HG03060 (cell line): ENCODE data around the gene MICAL3.

Source experiments
- ATAC-seq: cut with Tn5 transposase; IDR thresholded peaks from one replicate; pipeline ENCODE4 v1.9.1; 2021; ENCODE audit warnings: low read depth, moderate number of reproducible peaks; ENCODE audit not compliant: unreplicated experiment

Gene MICAL3

DNA sequence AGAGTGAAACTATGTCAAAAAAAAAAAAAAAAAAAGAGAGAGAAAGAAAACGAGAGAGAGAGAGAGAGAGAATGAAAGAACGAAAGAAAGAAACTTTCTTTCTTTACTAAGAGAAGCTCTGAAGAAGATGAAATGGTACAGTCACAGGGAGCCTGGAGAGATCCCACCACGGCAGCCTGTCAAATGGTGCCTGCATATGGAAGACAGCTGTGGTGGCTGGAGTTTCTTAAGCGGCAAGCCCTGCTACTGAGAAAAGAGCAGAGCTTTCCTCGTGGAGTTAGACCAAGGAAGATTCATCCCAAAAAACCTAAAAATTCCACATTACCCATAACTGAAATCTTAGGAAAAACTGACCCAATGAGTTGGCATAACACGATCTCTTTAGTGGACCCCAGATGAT lies 66.7 kb downstream of the MICAL3 start:
- no peak for ATAC-seq

GRCh38 chr22:17957204-17957603 lies 67.2 kb downstream of the MICAL3 start:
- ATAC-seq, result no peak

- ATAC-seq, result no peak
Measured at GRCh38 chr22:17956630-17957029, 67.7 kb downstream of the MICAL3 start.

DNA sequence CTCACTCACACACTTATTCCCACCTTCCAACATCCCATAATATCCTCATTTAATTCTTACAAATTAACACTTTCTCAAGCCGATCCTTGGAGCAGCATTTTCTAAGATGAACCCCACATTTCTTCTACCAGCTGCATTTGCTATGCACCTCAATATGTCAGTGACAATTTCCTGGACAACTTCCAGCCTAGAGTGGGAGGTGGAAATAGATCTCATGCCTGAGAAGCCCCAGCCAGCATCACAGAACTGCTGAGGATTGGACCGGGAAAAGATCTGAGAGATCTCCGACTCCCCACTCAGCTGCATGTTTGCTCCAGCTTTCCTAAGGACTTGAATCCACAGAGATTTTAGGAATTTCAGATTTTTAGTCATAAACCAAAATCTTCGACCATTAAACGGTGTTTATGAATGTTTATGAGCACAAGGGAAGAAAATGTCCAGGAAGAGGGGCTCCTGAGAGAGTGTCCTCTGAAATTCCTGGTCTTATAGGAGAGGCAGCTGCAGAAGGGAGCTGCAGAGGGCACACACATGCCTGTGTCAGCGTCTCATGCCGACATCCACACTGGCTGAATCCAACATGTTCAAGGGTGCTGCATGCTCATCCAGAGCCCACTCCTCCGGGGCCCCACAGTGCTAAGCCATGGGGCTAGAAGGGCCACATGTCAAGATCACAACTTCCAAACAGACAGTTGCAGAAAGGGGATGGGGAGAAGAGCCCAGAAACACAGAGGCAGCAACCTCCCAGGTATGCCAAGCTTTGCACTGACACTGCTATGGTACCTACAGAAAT lies 68.6 kb downstream of the MICAL3 start:
- no peak for ATAC-seq

DNA sequence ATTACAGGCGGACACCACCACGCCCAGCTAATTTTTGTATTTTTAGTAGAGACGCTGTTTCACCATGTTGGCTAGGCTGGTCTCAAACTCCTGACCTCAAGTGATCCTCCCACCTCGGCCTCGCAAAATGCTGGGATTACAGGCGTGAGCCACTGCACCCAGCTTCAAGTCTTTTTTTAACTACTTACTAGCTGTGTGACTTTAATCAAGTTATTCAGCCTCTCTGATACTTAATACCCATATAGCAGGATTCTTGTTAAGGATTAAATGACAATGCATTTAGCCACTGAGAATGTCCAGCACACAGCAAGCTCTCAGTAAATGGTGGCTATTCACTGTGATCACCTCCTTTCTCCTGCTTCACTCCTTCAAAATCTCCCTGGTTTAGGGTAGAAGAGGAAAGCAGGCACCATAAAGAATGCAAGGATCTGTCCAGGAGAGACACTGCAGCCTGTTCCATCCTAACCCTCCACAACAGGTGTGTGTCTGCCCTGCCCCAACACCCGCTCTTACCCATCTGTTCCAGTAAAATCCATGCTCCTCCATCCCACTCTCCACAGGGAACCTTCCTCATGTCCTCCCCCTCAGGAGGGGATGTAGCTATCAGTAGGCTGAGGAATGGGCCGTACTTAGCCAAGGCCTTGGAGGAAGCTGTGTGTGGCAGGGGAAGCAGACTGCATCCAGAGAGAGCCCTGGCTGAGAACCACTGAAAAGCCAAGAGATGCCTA lies 69.3 kb downstream of the MICAL3 start:
- ATAC-seq, result no peak

DNA sequence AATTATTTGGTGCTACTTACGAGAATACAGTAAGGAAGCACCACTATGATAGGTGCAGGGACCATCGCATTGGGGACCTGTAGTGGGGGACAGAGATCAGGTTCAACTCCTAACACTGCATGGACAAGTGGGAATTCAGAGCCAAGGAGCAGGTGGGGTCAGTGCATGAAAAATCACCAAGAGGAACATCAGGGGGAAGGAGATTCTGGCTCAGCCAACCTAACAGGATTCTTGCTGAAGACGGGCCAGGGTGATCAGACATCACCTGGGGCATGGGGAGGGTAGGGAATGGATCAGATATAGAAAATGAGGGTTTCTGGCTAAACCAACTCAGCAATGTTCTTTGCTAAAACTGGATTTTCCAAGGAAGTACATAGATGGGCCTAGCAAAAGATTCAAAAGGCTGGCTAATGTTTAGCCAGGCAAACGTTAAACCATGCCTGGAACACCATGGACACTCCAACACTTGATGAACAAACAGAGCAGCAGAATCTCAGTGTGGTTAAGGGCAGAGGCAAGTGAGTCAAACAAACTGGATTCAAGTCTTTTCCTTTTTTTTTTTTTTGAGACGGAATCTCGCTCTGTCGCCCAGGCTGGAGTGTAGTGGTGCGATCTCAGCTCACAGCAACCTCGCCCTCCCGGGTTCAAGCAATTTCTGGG lies 70.0 kb downstream of the MICAL3 start:
- ATAC-seq, result no peak

DNA sequence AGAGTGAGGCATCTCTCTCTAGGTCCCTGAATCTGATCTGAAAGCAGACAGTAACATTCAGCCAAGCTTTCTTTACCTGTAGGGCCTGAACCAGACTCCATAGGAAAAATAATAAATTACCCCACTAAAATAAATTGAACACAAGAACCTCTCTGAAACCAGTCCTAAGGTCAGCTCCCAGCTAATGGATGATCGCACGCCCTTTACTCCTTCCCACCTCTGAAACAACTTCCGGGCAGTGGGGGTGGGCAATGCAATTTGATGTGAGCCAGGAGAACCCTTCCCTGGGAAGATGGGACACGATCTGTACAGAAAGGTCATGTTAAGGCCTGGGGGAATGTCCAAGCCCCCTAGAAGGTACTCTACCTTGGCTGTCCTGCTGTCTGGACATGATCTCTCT lies 71.2 kb downstream of the MICAL3 start:
- ATAC-seq, result no peak

GRCh38 chr22:17952273-17952801 lies 72.0 kb downstream of the MICAL3 start:
- ATAC-seq, result no peak

- no peak for ATAC-seq
Measured at GRCh38 chr22:17951315-17951714, 73.0 kb downstream of the MICAL3 start.

DNA sequence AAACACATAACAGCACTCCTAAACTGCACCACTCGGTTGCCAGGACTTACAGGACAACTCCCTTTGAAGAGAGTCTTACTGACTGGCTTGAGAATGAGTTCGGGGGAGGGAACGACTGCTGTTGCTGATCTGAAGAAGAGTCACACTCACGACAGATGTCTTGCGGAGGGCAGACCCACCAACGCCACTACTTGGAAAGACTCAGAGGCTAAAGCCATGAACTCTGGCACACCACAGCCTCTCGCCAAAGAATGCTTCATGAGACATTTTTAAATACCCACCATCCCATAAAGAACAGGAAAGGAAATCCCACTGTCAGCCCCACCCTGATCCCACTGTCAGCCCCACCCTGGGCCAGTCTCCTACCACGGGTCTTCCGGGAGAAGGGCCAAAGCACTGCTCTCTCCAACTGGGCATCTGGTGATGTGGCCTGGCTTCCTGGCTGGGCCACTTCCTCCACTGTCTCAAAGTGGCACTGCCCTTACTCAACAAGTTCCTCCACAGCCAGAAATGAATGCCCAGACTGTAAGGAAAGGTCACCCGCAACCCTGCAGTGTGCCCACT lies 73.6 kb downstream of the MICAL3 start:
- ATAC-seq, result no peak

- ATAC-seq, result no peak
Measured at GRCh38 chr22:17949642-17950473, 74.5 kb downstream of the MICAL3 start.

DNA sequence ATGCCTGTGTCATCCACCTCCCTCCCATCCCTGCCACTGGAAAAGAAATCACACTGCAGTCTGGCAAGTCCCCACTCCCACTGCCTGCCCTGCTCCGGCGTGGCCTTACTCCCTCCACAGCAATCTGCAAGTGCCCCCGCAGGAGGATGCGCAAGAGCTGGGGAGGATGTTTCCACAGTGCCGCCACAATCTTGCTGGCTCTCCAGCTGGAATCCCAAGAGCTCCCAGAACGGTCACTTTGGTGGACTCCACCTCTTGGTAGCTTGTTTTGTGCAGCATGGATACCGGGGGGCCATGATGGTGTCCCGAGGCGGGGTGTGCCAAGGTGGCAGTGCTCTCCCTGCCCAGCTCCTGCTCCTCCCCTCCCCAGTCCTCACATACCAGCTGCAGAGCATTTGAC lies 76.3 kb downstream of the MICAL3 start:
- ATAC-seq, result no peak

DNA sequence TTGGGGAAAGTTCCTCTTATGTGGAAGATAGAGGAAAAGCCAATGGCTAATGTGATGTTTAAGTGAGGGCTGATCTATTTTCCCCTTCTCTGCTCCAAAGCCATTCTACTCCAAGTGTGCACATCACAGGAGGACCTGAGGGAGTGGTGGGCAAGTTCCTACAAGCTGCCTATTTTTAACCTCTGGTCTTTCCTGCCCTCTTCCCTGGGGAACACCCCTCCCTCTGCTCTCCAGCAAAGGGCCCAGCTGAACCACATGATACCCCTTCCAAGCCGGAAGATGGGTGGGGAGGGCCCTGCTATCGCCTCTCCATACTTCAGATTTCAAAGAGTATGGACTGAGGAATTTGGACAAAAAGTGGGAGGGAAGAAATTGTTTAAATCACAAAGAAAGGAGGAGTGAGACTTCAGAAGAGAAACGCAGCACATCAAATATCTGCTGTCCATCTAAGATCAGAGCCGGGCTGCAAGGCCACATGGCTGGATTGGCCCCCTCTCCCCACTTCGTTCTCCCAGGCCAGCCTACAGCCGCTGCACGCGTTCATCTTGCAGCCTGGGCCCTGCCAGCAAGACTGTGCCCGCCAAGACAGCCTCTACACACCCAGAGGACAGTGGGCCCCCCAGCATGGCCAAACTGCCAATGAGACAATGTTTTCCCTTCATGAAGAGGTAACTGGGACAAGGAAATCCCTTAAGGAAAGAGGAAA lies 77.5 kb downstream of the MICAL3 start:
- ATAC-seq, result no peak

DNA sequence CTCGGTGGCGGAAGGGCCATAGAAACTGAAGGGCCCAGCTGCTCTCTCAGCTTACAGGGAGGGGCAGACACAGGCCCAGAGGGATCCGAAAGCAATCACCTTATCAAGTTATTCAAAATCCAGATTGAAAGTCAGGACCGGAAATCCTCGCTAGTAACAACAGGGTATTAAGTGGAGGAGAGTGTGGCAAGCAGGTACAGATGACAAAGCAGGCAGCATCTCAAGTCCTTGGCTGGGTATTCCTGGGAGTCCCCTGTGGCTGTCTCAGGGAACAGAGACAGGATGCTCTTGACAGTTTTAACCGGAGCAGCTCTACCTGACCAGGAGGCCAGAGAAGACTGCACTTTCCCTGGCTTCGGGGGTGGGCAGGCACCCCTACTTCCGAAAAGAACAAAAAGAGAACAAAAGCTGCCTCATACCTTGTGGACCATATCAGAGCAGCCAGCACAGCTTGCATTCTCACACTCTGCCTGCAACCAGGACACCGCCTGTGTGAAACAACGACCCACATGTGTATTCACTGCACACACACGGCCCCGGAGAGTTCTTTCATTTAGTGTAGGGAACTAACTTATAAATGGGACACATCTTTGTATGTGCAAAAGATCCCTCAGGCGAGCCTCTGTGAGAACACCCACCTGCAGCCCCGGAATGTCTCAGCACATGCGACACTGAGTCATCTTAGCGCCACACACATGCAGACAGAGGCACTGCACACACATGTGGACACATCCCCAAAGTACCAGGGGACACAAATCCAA lies 78.3 kb downstream of the MICAL3 start:
- ATAC-seq, result no peak

GRCh38 chr22:17945156-17945887 lies 79.0 kb downstream of the MICAL3 start:
- ATAC-seq, result no peak

GRCh38 chr22:17944256-17944655 lies 80.1 kb downstream of the MICAL3 start:
- no peak for ATAC-seq

GRCh38 chr22:17943533-17944249 lies 80.7 kb downstream of the MICAL3 start:
- no peak for ATAC-seq
